ENCODE measurements around the gene PDE4D. TPM values are rescaled to one million over a fixed set of nuclear protein-coding genes. Genes with fewer than 3 reads are reported as not detected.
A peak's percentile ranks its signal among the peaks of the same experiment; 100 is the strongest.

Gene PDE4D
- total RNA-seq, 2 experiments from 2014 or later = 68.5 to 69.8 TPM

DNA sequence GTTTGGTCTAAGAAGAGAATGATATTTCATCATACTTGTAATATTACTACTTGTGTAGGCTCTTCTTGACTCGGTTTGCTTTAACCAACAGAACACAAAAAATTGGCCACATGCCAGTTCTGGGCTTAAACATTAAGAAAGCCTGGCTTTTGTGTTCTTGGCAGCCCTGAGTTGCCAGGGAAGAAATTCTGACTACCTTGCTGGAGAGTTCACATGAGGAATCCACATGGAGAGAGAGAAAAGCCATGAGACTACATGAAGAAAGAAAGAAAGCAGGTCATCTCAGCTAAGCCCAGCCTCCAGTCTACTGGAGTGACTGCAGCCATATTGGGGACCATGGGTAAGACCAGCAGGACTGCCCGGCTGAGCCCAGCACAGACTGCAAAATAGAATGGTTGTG is 785.8 kb downstream of the PDE4D start:
- Mint-ChIP-seq H3K4me1 (peaks cover 22% of the 10 kb centered on the region), H3K27me3 (no peaks in the 10 kb centered on the region), H3K27ac (no peak overlapping the region), H3K4me3 (no peak overlapping the region), H3K9me3 (ENCODE audit: low read depth) (peaks cover 1% of the 10 kb centered on the region), H3K36me3 (ENCODE audit: low read depth) (no peaks in the 10 kb centered on the region)
- no peak for ATAC-seq
- intact Hi-C loops (cut with DNase I, micrococcal nuclease) = no loop called here
- DNase-seq = no peak
- ChIA-PET POLR2A (no interaction called here), CTCF (no interaction called here)

DNA sequence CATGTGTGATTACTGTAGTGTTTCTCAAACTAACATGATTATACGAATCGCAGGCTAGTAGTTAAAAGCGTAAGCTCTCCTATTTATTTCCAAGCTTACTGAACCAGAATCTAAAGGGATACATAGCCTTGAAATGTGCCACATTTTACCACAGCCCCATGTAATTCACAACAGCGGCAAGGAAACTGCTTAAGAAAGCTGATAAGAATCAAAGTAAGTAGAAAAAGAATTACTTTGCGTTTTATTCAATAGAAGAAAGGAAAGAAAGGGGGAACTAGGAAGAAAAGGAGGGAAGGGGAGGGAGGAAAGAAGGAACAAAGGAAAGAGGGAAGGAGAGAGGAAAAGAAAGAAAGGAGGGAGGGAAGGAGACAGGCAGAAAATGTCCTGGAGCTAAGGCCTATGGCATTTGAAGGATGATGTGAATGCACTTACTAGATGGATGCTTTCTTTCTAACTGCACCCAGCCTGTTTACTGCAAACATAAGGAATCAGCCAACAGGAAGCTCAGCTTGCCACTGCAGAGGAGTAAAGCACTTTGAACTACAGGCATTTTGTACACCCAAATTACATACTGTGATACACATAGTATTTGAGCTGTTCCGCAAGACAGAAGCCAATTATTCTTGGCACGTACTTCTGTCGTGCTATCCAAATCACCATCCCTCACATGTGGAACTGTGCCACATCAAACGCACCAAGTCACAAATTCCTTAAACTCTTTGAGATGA is 789.0 kb downstream of the PDE4D start:
- ChIA-PET CTCF (interaction anchor here (1.1 to 2.4 kb wide), 3 partner anchors 10 to 24 kb away, joined by 3 to 17 read pairs (median 5); no protein-coding TSS in a partner anchor), POLR2A (interaction anchor here (1.3 kb wide), 1 partner anchor 20 kb away, joined by 3 read pairs; no protein-coding TSS in a partner anchor)
- peaks cover 1% of the 10 kb centered on the region for H3K9me3 Mint-ChIP-seq (ENCODE audit: low read depth)
- no peak overlapping the region for H3K4me3 Mint-ChIP-seq
- peaks cover 31% of the 10 kb centered on the region for H3K4me1 Mint-ChIP-seq
- intact Hi-C loops (cut with DNase I, micrococcal nuclease) = no loop called here
- DNase-seq (no peak), ATAC-seq (no peak)
- no peak overlapping the region for H3K27ac Mint-ChIP-seq
- H3K27me3 Mint-ChIP-seq = no peaks in the 10 kb centered on the region
- H3K36me3 Mint-ChIP-seq (ENCODE audit: low read depth) = no peaks in the 10 kb centered on the region

DNA sequence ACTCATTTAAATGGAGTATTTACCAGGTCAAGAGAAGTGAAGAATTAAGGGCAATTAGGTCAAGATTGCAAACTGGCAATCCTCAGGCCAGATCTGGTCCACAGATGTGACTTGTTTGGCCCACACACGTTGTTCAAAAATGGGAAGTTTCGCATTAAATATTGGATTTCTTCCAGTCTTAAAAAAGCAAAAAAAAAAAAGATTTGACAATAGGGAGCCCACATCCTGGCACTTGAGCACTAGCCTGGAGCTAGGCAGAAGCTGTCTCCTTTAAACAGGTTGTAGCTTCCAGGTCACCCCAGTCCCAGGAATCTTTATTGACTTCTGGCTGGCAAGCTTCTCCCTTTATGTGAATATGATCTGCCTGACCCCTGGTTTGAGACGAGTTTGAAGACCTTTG is 790.2 kb downstream of the PDE4D start:
- peaks cover 44% of the 10 kb centered on the region for H3K4me1 Mint-ChIP-seq
- H3K9me3 Mint-ChIP-seq (ENCODE audit: low read depth) = peaks cover 1% of the 10 kb centered on the region
- no peak overlapping the region for H3K4me3 Mint-ChIP-seq
- no peaks in the 10 kb centered on the region for H3K36me3 Mint-ChIP-seq (ENCODE audit: low read depth)
- intact Hi-C loops (cut with DNase I, micrococcal nuclease) = no loop called here
- no peak overlapping the region for H3K27ac Mint-ChIP-seq
- DNase-seq = no peak
- H3K27me3 Mint-ChIP-seq = no peaks in the 10 kb centered on the region
- ChIA-PET CTCF (interaction anchor here (0.6 to 2.4 kb wide), 6 partner anchors 11 to 347 kb away, joined by 3 to 17 read pairs (median 5); no protein-coding TSS in a partner anchor), POLR2A (interaction anchor here (1.3 kb wide), 1 partner anchor 22 kb away, joined by 3 read pairs; no protein-coding TSS in a partner anchor)
- no peak for ATAC-seq

DNA sequence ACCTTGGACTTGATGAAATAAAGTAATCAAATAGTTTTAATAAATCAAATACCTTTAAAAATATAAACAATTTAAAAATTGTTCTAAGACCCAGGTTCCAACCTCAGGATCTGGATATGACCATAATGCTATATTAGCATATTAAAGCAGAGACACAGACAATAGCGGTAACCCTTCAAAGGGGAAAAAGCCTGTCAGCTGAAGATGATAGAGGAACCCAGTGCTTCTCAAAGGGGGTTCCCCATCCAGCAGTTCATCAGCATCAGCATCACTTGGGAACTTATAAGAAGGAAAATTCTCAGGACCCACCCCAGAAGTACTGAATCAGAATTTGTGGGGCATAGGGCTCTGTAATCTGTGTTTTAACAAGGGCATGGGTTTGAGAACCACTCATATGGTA is 791.1 kb downstream of the PDE4D start:
- Mint-ChIP-seq H3K9me3 (ENCODE audit: low read depth) (peaks cover 1% of the 10 kb centered on the region), H3K4me3 (no peak overlapping the region), H3K4me1 (peaks cover 45% of the 10 kb centered on the region), H3K27ac (no peak overlapping the region), H3K27me3 (no peaks in the 10 kb centered on the region), H3K36me3 (ENCODE audit: low read depth) (no peaks in the 10 kb centered on the region)
- ChIA-PET POLR2A (no interaction called here), CTCF (interaction anchor here (0.6 to 1.0 kb wide), 3 partner anchors 24 to 347 kb away, joined by 3 to 5 read pairs (median 5); no protein-coding TSS in a partner anchor)
- no peak for DNase-seq
- ATAC-seq = peak; percentile 34
- intact Hi-C loops (cut with DNase I, micrococcal nuclease) = no loop called here

DNA sequence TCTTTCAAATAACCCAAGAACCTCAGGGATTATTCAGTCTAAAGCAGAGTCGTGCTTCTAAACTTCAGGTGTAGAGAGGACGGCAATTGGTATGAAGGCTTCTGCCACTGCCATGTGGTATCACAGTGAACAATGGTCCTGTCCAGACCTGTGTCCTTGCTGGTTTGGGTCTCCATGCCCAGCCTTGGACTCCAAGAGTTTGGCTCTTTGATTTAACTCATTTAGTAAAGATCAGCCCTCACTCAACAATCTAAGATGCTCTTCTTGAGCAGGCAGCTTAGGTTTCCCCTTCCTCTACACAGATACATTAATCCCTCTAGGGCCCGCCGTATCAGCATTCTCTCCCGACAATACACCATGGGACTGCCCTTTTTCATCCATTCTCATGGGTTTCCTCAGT is 792.7 kb downstream of the PDE4D start:
- Mint-ChIP-seq H3K27ac (no peak overlapping the region), H3K9me3 (ENCODE audit: low read depth) (peaks cover 1% of the 10 kb centered on the region), H3K36me3 (ENCODE audit: low read depth) (no peaks in the 10 kb centered on the region), H3K4me1 (peaks cover 49% of the 10 kb centered on the region), H3K27me3 (peaks cover 2% of the 10 kb centered on the region), H3K4me3 (no peak overlapping the region)
- no peak for ATAC-seq
- POLR2A ChIA-PET = no interaction called here
- CTCF ChIA-PET = interaction anchor here (0.9 to 1.1 kb wide), 2 partner anchors 23 to 26 kb away, joined by 3 to 4 read pairs; no protein-coding TSS in a partner anchor
- no peak for DNase-seq
- intact Hi-C loops (cut with DNase I, micrococcal nuclease) = no loop called here

DNA sequence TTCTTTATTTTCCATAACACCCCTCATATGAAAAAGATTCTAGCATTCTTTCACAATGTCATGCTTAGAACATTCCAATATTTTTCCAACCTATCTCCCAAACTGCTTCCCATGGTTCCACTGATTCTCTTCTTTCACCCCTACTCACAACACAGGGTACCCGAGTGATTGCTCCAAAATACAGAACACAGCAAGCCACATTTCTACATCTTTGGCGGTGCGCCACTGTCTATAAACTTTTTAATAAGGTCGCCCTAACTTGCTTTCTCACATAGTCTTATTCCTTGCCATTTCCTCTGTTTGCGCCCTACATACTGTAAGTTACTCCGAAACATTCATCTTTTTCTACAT is 793.6 kb downstream of the PDE4D start:
- H3K27me3 Mint-ChIP-seq = peaks cover 2% of the 10 kb centered on the region
- intact Hi-C loops (cut with DNase I, micrococcal nuclease) = loop anchor here (1.0 to 2.0 kb wide), 3 partner anchors 27 to 75 kb away; no protein-coding TSS in a partner anchor
- DNase-seq (no peak), ATAC-seq (no peak)
- peak overlapping the region; percentile 45 for H3K27ac Mint-ChIP-seq
- no peaks in the 10 kb centered on the region for H3K36me3 Mint-ChIP-seq (ENCODE audit: low read depth)
- H3K4me1 Mint-ChIP-seq = peaks cover 50% of the 10 kb centered on the region
- ChIA-PET POLR2A (no interaction called here), CTCF (no interaction called here)
- H3K4me3 Mint-ChIP-seq = no peak overlapping the region
- H3K9me3 Mint-ChIP-seq (ENCODE audit: low read depth) = peaks cover 1% of the 10 kb centered on the region

DNA sequence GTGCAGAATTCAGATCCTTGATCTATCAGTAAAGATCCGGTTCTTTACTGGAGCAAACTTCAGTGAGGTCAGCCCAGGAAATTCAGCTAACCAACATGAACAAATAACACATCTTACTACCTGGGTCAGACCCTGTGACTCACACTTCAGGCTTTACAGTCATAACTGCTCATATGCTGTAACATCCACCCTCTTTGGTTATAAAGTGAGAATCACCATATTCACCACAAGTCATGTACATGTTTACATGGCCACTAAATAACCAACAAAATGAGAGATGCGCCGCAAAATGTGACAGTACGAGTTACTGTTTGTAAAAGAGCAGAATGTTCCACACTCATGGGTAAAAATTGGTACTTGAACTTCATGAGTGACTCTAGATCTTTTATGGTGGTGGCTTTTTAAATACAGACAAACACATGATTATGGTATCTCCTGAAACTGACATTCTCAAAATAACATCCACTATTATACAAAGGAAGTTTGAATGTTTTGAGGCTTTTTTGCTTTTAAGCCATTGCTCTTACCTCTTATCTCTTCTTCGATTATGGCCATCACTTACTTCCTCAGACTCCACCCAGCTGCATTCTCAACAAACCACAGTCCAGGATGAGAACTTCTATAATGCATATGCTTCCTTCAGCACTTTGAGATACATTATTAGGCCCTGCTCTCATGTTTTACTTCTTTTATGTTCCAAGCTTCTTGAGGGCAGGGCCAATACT is 794.1 kb downstream of the PDE4D start:
- peaks cover 45% of the 10 kb centered on the region for H3K4me1 Mint-ChIP-seq
- H3K9me3 Mint-ChIP-seq (ENCODE audit: low read depth) = peaks cover 1% of the 10 kb centered on the region
- CTCF ChIA-PET = interaction anchor here (0.6 to 0.7 kb wide), 3 partner anchors 25 to 174 kb away, joined by 3 read pairs; no protein-coding TSS in a partner anchor
- ATAC-seq (peak; percentile 96), DNase-seq (peak; percentile 64)
- peaks cover 2% of the 10 kb centered on the region for H3K27me3 Mint-ChIP-seq
- POLR2A ChIA-PET = interaction anchor here (0.6 kb wide), 1 partner anchor 28 kb away, joined by 3 read pairs; no protein-coding TSS in a partner anchor
- no peaks in the 10 kb centered on the region for H3K36me3 Mint-ChIP-seq (ENCODE audit: low read depth)
- intact Hi-C loops (cut with DNase I, micrococcal nuclease) = loop anchor here (1.0 to 2.0 kb wide), 3 partner anchors 28 to 75 kb away; no protein-coding TSS in a partner anchor
- peak overlapping the region; percentile 79 for H3K27ac Mint-ChIP-seq
- peak overlapping the region; percentile 17 for H3K4me3 Mint-ChIP-seq

DNA sequence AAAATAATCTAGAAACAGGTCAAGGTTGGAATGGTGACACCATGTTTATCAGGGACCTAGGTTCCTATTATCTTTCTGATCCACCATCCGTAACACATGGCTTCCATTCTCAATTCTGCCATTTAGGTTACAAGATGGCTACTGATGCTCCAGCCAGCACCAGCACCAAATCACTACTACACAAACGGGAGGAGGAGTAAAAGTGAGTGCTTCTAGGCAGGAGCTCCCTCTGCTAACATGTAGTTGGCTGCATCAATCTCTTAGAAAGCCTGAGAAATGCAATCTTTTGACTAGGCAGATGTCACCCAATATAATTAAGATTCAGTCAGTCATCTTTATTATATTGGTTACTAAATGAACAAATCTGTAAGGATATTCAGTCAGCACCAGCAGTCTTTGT is 794.8 kb downstream of the PDE4D start:
- H3K4me3 Mint-ChIP-seq = no peak overlapping the region
- peaks cover 2% of the 10 kb centered on the region for H3K27me3 Mint-ChIP-seq
- peak overlapping the region; percentile 22 for H3K27ac Mint-ChIP-seq
- H3K9me3 Mint-ChIP-seq (ENCODE audit: low read depth) = peaks cover 1% of the 10 kb centered on the region
- ChIA-PET POLR2A (no interaction called here), CTCF (interaction anchor here (0.6 to 1.3 kb wide), 5 partner anchors 25 to 1716 kb away, joined by 3 to 5 read pairs (median 3); no protein-coding TSS in a partner anchor)
- DNase-seq (no peak), ATAC-seq (peak; percentile 38)
- H3K36me3 Mint-ChIP-seq (ENCODE audit: low read depth) = no peaks in the 10 kb centered on the region
- intact Hi-C loops (cut with DNase I, micrococcal nuclease) = loop anchor here (1.0 to 2.0 kb wide), 3 partner anchors 29 to 76 kb away; no protein-coding TSS in a partner anchor
- H3K4me1 Mint-ChIP-seq = peaks cover 42% of the 10 kb centered on the region

DNA sequence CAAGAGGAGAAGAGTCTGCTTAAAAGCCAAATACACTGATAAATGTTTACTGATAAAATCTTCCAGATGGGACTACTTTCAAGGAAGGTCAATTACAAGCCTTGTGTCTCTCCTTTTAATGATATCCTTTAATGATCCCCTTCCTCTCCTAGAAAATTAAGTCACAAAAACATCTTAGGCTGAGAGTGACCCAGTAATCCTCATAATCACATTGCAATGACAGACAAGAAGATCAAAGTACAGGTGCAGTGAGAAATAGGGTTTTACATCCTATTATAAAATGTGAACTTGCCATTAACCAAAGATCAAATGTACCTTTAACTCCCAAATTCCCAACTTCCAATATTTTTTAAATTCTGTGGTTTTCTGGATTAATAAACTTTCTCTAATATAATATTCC is 795.8 kb downstream of the PDE4D start:
- intact Hi-C loops (cut with DNase I, micrococcal nuclease) = loop anchor here in 1 of 2 experiments (2.0 kb wide), 1 partner anchor 77 kb away; no protein-coding TSS in a partner anchor
- peaks cover 1% of the 10 kb centered on the region for H3K9me3 Mint-ChIP-seq (ENCODE audit: low read depth)
- ATAC-seq (no peak), DNase-seq (no peak)
- H3K4me1 Mint-ChIP-seq = peaks cover 42% of the 10 kb centered on the region
- H3K36me3 Mint-ChIP-seq (ENCODE audit: low read depth) = no peaks in the 10 kb centered on the region
- no peak overlapping the region for H3K4me3 Mint-ChIP-seq
- ChIA-PET CTCF (interaction anchor here (0.9 to 1.3 kb wide), 2 partner anchors 31 to 57 kb away, joined by 5 read pairs; no protein-coding TSS in a partner anchor), POLR2A (no interaction called here)
- H3K27me3 Mint-ChIP-seq = peaks cover 2% of the 10 kb centered on the region
- H3K27ac Mint-ChIP-seq = no peak overlapping the region

DNA sequence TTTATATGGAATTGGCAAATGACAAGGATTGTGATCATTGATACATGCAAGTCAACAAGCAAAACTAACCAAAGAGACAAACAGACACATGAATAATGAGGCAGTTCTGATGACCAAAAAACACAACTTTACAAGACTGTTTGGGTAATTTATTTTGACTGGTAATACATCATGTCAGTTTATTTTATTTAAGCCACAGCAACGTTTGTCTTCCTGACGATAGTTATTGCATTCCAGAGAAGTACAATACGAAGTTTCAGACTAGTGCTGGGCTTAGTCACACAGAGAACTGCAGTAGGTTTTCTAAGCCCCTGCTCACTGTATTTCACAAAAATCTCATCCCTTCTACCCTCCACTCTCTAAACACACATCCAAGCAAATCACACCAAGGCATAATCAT is 796.4 kb downstream of the PDE4D start:
- Mint-ChIP-seq H3K27me3 (peaks cover 2% of the 10 kb centered on the region), H3K9me3 (ENCODE audit: low read depth) (peaks cover 1% of the 10 kb centered on the region), H3K4me1 (peaks cover 43% of the 10 kb centered on the region), H3K27ac (no peak overlapping the region), H3K36me3 (ENCODE audit: low read depth) (no peaks in the 10 kb centered on the region), H3K4me3 (no peak overlapping the region)
- DNase-seq (no peak), ATAC-seq (no peak)
- intact Hi-C loops (cut with DNase I, micrococcal nuclease) = no loop called here
- POLR2A ChIA-PET = no interaction called here
- CTCF ChIA-PET = interaction anchor here (1.3 to 2.7 kb wide), 2 partner anchors 32 to 61 kb away, joined by 5 to 13 read pairs; no protein-coding TSS in a partner anchor

DNA sequence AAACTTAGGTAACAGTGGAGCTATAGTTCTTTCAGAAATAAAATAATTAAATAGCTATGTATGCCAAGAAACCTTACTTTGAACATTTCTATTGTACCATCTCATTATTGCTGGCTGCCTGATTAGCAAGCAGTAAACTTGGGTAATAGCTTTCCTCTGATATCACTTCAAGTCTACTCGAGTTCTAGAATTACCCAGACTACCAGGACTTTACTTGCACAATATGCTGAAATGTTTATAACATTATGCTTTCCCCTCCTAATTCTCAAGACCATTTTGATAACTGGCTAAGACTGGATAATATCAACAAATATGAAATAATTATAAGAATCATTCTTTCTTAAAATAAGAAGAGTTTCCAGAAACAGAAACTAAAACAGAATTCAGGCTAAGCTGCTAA is 798.0 kb downstream of the PDE4D start:
- ChIA-PET CTCF (interaction anchor here (0.9 to 2.7 kb wide), 8 partner anchors 9 to 209 kb away, joined by 3 to 13 read pairs (median 4); no protein-coding TSS in a partner anchor), POLR2A (no interaction called here)
- no peak for DNase-seq
- peaks cover 1% of the 10 kb centered on the region for H3K9me3 Mint-ChIP-seq (ENCODE audit: low read depth)
- no peaks in the 10 kb centered on the region for H3K36me3 Mint-ChIP-seq (ENCODE audit: low read depth)
- H3K27ac Mint-ChIP-seq = no peak overlapping the region
- ATAC-seq = no peak
- peaks cover 2% of the 10 kb centered on the region for H3K27me3 Mint-ChIP-seq
- intact Hi-C loops (cut with DNase I, micrococcal nuclease) = no loop called here
- peaks cover 43% of the 10 kb centered on the region for H3K4me1 Mint-ChIP-seq
- H3K4me3 Mint-ChIP-seq = no peak overlapping the region

All from activated CD4-positive, alpha-beta T cell treated with anti-CD3 and anti-CD28 coated beads for 36 hours (primary cell).